Psoas muscle (tissue), 8 donors: ENCODE data around the gene ZNF266. TPM values are rescaled to one million over a fixed set of nuclear protein-coding genes. Genes with fewer than 3 reads are reported as not detected.
A peak's percentile ranks its signal among the peaks of the same experiment; 100 is the strongest.

Experiments used
- ATAC-seq, 4 donors: fragments of 200-7000 bp; cut with Tn5 transposase; one replicate each; pipeline ENCODE4 v1.9.1; 2020; ENCODE audit warnings: moderate library complexity in 3 of 4, mild to moderate bottlenecking in 2 of 4
- DNase-seq, 2 donors: peaks; one replicate each; pipeline ENCODE4 v3.0.0-alpha.2; 2020
- H3K27ac ChIP-seq: fragments of 200-600 bp; one replicate; pipeline ENCODE4 v1.8.0; 2022
- H3K27me3 ChIP-seq, 3 donors: fragments of 200-600 bp in 1 of 3; one replicate each; pipeline versions ENCODE4 v1.6.1 to v1.8.0; 2013 to 2022; ENCODE audit warnings: low read length in 2 of 3, mild to moderate bottlenecking in 2 of 3, moderate library complexity in 1 of 3; ENCODE audit not compliant: insufficient read depth in 3 of 3
- H3K36me3 ChIP-seq, 2 donors: fragments of 200-600 bp in 1 of 2; one replicate each; pipeline versions ENCODE4 v1.6.1 to v1.8.0; 2013 to 2022; ENCODE audit warnings: low read depth in 1 of 2, mild to moderate bottlenecking in 1 of 2, moderate library complexity in 1 of 2; ENCODE audit not compliant: insufficient read depth in 1 of 2
- H3K4me1 ChIP-seq: fragments of 200-600 bp; one replicate; pipeline ENCODE4 v1.8.0; 2022
- H3K4me3 ChIP-seq: fragments of 200-600 bp; one replicate; pipeline ENCODE4 v1.8.0; 2022; ENCODE audit warnings: mild to moderate bottlenecking
- H3K9me3 ChIP-seq: fragments of 200-600 bp; one replicate; pipeline ENCODE4 v1.8.0; 2022
- CTCF ChIP-seq: fragments of 200-600 bp; IDR thresholded peaks from one replicate; pipeline ENCODE4 v1.8.0; 2022; ENCODE audit warnings: antibody characterized with exemption
- WGBS, 3 donors: extraction: QIAGEN DNeasy Blood & Tissue Kit; methylation state at CpG; one replicate each; pipeline versions ENCODE4 v1.1.6 to v1.1.7; 2013; 5-methylcytosine and 5-hydroxymethylcytosine counted together
- intact Hi-C, 2 donors: fragments of 100-400 bp; cut with DNase I; formaldehyde crosslinking; loops; one replicate each; pipeline versions ENCODE4 v1.11.0 to v1.14.2; 2022
- long read RNA-seq, 2 donors: library from polyadenylated mRNA; unstranded; transcript quantifications; one replicate each; pipeline ENCODE4 v2.0.0, GENCODE V29; 2021
- polyA plus RNA-seq, 3 donors: library from polyadenylated mRNA; stranded (reverse); fragments of 200-250 nt; gene quantifications; one replicate each; pipeline ENCODE4 v1.2.3, GENCODE V29; 2013
- total RNA-seq, 4 donors: library from RNA; stranded (reverse); fragmentation: NEBNext Ultra II Directional in 2 of 4; extraction: Animal tissue kit (Norgen Biotek cat#: 25700) in 2 of 4; gene quantifications; one replicate each; pipeline versions ENCODE4 v1.2.1 to v1.2.4, GENCODE V29; 2021 to 2023
- donor health status: healthy with polysubstance abuse.
- donor health status: DM: no; HTN: no; CAD: no; lungs with moderate emphysema.
- donor health status: Bipolar disorder and iron deficiency.
- donor health status: healthy.
- donor health status: DM: yes; HTN: yes; CAD: no.
- donor health status: DM: no; HTN: no; CAD: no.
- donor health status: DM: no; HTN: no; CAD: no.
- donor health status: DM: yes; HTN: yes; CAD: no.

Gene ZNF266
- total RNA-seq: 1 to 10 TPM; 4.1 to 8.1 (median 5.4) TPM
- 1 to 10 TPM; 5.7 to 7.0 (median 6.2) TPM for polyA plus RNA-seq
- long read RNA-seq, donor 1, partial matches to known transcripts: 1 of 10 reads
- long read RNA-seq, donor 1, other reads (novel, unspliced or antisense): 7 of 10 reads
- long read RNA-seq, donor 2, partial matches to known transcripts: 0 of 16 reads
- long read RNA-seq, donor 2, other reads (novel, unspliced or antisense): 16 of 16 reads

- peak; percentile 90 to 94 for DNase-seq
- intact Hi-C loops: loop anchor here in 1 of 2 donors (5.0 kb wide), 1 partner anchor 362 kb away; no protein-coding TSS in a partner anchor
- H3K9me3 ChIP-seq: peaks cover 21% of the 10 kb centered on the region
- H3K27ac ChIP-seq: peak within 1 kb of the TSS; percentile 96
- WGBS, 3 donors: 11 to 12% (median 12%) methylated on average over 56 of the region's 56 CpGs
- peaks cover 12% of the 10 kb centered on the region for H3K4me1 ChIP-seq
- peak; percentile 76 for TF ChIP-seq CTCF
- peaks cover 0 to 31% of the 10 kb centered on the region in 2 donors for H3K36me3 ChIP-seq
- peak; percentile 97 to 100 (median 98) for ATAC-seq
- H3K4me3 ChIP-seq: peak within 1 kb of the TSS; percentile 82
- no peaks in the 10 kb centered on the region for H3K27me3 ChIP-seq
Measured at GRCh38 chr19:9435279-9436268, at the start of gene ZNF266. TSS of gene ZNF266 (minus strand) at chr19:9435573. CDS start at chr19:9420089, 15,484 bp downstream.

GRCh38 chr19:9485140-9485539, 49.8 kb upstream of the ZNF266 start:
- Histone ChIP-seq H3K27ac (no peak overlapping the region), H3K36me3 (no peaks in the 10 kb centered on the region), H3K4me3 (no peak overlapping the region), H3K4me1 (no peaks in the 10 kb centered on the region), H3K27me3 (no peaks in the 10 kb centered on the region), H3K9me3 (peaks cover 32% of the 10 kb centered on the region)
- DNase-seq (no peak), ATAC-seq (no peak)
- TF ChIP-seq CTCF: no peak
- WGBS, 3 donors: 86 to 87% (median 86%) methylated on average over 2 of the region's 2 CpGs
- intact Hi-C loops: no loop called here

GRCh38 chr19:9474975-9475374, 39.6 kb upstream of the ZNF266 start:
- no peak for TF ChIP-seq CTCF
- no peak for DNase-seq
- H3K4me3 ChIP-seq: no peak overlapping the region
- intact Hi-C loops: no loop called here
- peaks cover 22% of the 10 kb centered on the region for H3K9me3 ChIP-seq
- no peaks in the 10 kb centered on the region for H3K27me3 ChIP-seq
- no peak for ATAC-seq
- no peak overlapping the region for H3K27ac ChIP-seq
- H3K4me1 ChIP-seq: no peaks in the 10 kb centered on the region
- no peaks in the 10 kb centered on the region for H3K36me3 ChIP-seq

- intact Hi-C loops: no loop called here
- TF ChIP-seq CTCF: no peak
- Histone ChIP-seq H3K27ac (no peak overlapping the region), H3K4me3 (no peak overlapping the region), H3K36me3 (no peaks in the 10 kb centered on the region), H3K4me1 (no peaks in the 10 kb centered on the region), H3K9me3 (peaks cover 15% of the 10 kb centered on the region), H3K27me3 (no peaks in the 10 kb centered on the region)
- DNase-seq (no peak), ATAC-seq (no peak)
- 86 to 90% (median 88%) methylated on average over 7 of the region's 7 CpGs for WGBS, 3 donors
Measured at GRCh38 chr19:9467161-9467560, 31.8 kb upstream of the ZNF266 start.
